ENCODE results near the gene ZSWIM7.

Gene ZSWIM7

GRCh38 chr17:15963670-15964110 lies 35.8 kb downstream of the ZSWIM7 start:
- H3K27ac Mint-ChIP-seq, result no peak overlapping the region
- ATAC-seq (replicated peaks), result no peak
- no peak overlapping the region for H3K4me3 Mint-ChIP-seq
- no peaks in the 10 kb centered on the region for H3K36me3 Mint-ChIP-seq (ENCODE audit: insufficient read depth)
- peaks cover 11 to 14% of the 10 kb centered on the region in 2 donors for H3K4me1 Mint-ChIP-seq (ENCODE audit: low read depth in 2 of 2)
- no peak for DNase-seq
- H3K27me3 Mint-ChIP-seq, result peaks cover 23 to 31% of the 10 kb centered on the region in 2 donors
- no peaks in the 10 kb centered on the region for H3K9me3 Mint-ChIP-seq

GRCh38 chr17:15958484-15958854 lies 41.0 kb downstream of the ZSWIM7 start:
- DNase-seq (no peak), ATAC-seq (replicated peaks) (no peak)
- Mint-ChIP-seq H3K27ac (no peak overlapping the region), H3K27me3 (peaks cover 20% of the 10 kb centered on the region in 2 donors), H3K9me3 (no peaks in the 10 kb centered on the region), H3K4me1 (ENCODE audit: low read depth in 2 of 2) (peaks cover 12 to 18% of the 10 kb centered on the region in 2 donors), H3K4me3 (no peak overlapping the region), H3K36me3 (ENCODE audit: insufficient read depth) (no peaks in the 10 kb centered on the region)

- Mint-ChIP-seq H3K27me3 (peaks cover 20% of the 10 kb centered on the region in 2 donors), H3K9me3 (no peaks in the 10 kb centered on the region), H3K4me3 (no peak overlapping the region), H3K27ac (no peak overlapping the region), H3K36me3 (ENCODE audit: insufficient read depth) (no peaks in the 10 kb centered on the region), H3K4me1 (ENCODE audit: low read depth in 2 of 2) (peaks cover 12 to 18% of the 10 kb centered on the region in 2 donors)
- no peak for DNase-seq
- ATAC-seq (replicated peaks), result no peak
Measured at GRCh38 chr17:15957608-15958307, 41.7 kb downstream of the ZSWIM7 start.

- H3K36me3 Mint-ChIP-seq (ENCODE audit: insufficient read depth), result no peaks in the 10 kb centered on the region
- no peaks in the 10 kb centered on the region for H3K9me3 Mint-ChIP-seq
- peaks cover 12 to 18% of the 10 kb centered on the region in 2 donors for H3K4me1 Mint-ChIP-seq (ENCODE audit: low read depth in 2 of 2)
- H3K4me3 Mint-ChIP-seq, result no peak overlapping the region
- ATAC-seq (replicated peaks) (no peak), DNase-seq (no peak)
- H3K27ac Mint-ChIP-seq, result no peak overlapping the region
- H3K27me3 Mint-ChIP-seq, result peaks cover 20% of the 10 kb centered on the region in 2 donors
Measured at GRCh38 chr17:15957206-15957605, 42.3 kb downstream of the ZSWIM7 start.

- DNase-seq (no peak), ATAC-seq (replicated peaks) (no peak)
- Mint-ChIP-seq H3K36me3 (ENCODE audit: insufficient read depth) (no peaks in the 10 kb centered on the region), H3K27ac (no peak overlapping the region), H3K4me3 (no peak overlapping the region), H3K4me1 (ENCODE audit: low read depth in 2 of 2) (peaks cover 12 to 18% of the 10 kb centered on the region in 2 donors), H3K27me3 (peaks cover 20% of the 10 kb centered on the region in 2 donors), H3K9me3 (no peaks in the 10 kb centered on the region)
Measured at GRCh38 chr17:15955793-15956541, 43.5 kb downstream of the ZSWIM7 start.

GRCh38 chr17:15954222-15954621 lies 45.3 kb downstream of the ZSWIM7 start:
- no peaks in the 10 kb centered on the region for H3K36me3 Mint-ChIP-seq (ENCODE audit: insufficient read depth)
- no peak for ATAC-seq (replicated peaks)
- H3K27me3 Mint-ChIP-seq, result peaks cover 20% of the 10 kb centered on the region in 2 donors
- peaks cover 7 to 12% of the 10 kb centered on the region in 2 donors for H3K4me1 Mint-ChIP-seq (ENCODE audit: low read depth in 2 of 2)
- no peak for DNase-seq
- no peak overlapping the region for H3K4me3 Mint-ChIP-seq
- H3K27ac Mint-ChIP-seq, result no peak overlapping the region
- no peaks in the 10 kb centered on the region for H3K9me3 Mint-ChIP-seq

GRCh38 chr17:15952916-15953790 lies 46.4 kb downstream of the ZSWIM7 start:
- Mint-ChIP-seq H3K36me3 (ENCODE audit: insufficient read depth) (no peaks in the 10 kb centered on the region), H3K4me3 (no peak overlapping the region), H3K9me3 (no peaks in the 10 kb centered on the region), H3K27me3 (peaks cover 12 to 19% of the 10 kb centered on the region in 2 donors), H3K27ac (no peak overlapping the region), H3K4me1 (ENCODE audit: low read depth in 2 of 2) (peaks cover 0 to 2% of the 10 kb centered on the region in 2 donors)
- ATAC-seq (replicated peaks), result no peak
- DNase-seq, result no peak

GRCh38 chr17:15952048-15952532 lies 47.4 kb downstream of the ZSWIM7 start:
- H3K9me3 Mint-ChIP-seq, result no peaks in the 10 kb centered on the region
- no peaks in the 10 kb centered on the region for H3K4me1 Mint-ChIP-seq (ENCODE audit: low read depth in 2 of 2)
- ATAC-seq (replicated peaks) (no peak), DNase-seq (no peak)
- H3K27me3 Mint-ChIP-seq, result peaks cover 8 to 13% of the 10 kb centered on the region in 2 donors
- no peak overlapping the region for H3K4me3 Mint-ChIP-seq
- no peaks in the 10 kb centered on the region for H3K36me3 Mint-ChIP-seq (ENCODE audit: insufficient read depth)
- no peak overlapping the region for H3K27ac Mint-ChIP-seq

GRCh38 chr17:15951368-15952047 lies 48.0 kb downstream of the ZSWIM7 start:
- H3K36me3 Mint-ChIP-seq (ENCODE audit: insufficient read depth), result no peaks in the 10 kb centered on the region

GRCh38 chr17:15947976-15948752 lies 51.3 kb downstream of the ZSWIM7 start:
- Mint-ChIP-seq H3K9me3 (no peaks in the 10 kb centered on the region), H3K27ac (no peak overlapping the region), H3K36me3 (ENCODE audit: insufficient read depth) (no peaks in the 10 kb centered on the region), H3K27me3 (peaks cover 25 to 31% of the 10 kb centered on the region in 2 donors), H3K4me3 (no peak overlapping the region), H3K4me1 (ENCODE audit: low read depth in 2 of 2) (peaks cover 4 to 7% of the 10 kb centered on the region in 2 donors)
- ATAC-seq (replicated peaks), result no peak
- DNase-seq, result no peak

More at GRCh38 chr17:15951368-15952047, 48.0 kb downstream of the ZSWIM7 start:
- Mint-ChIP-seq H3K4me3 (no peak overlapping the region), H3K27me3 (peaks cover 8 to 13% of the 10 kb centered on the region in 2 donors), H3K4me1 (ENCODE audit: low read depth in 2 of 2) (no peaks in the 10 kb centered on the region), H3K9me3 (no peaks in the 10 kb centered on the region), H3K27ac (no peak overlapping the region)
- ATAC-seq (replicated peaks) (no peak), DNase-seq (no peak)

GRCh38 chr17:15947271-15947670 lies 52.2 kb downstream of the ZSWIM7 start:
- Mint-ChIP-seq H3K27ac (no peak overlapping the region), H3K9me3 (no peaks in the 10 kb centered on the region), H3K4me1 (ENCODE audit: low read depth in 2 of 2) (peaks cover 4 to 7% of the 10 kb centered on the region in 2 donors), H3K27me3 (peaks cover 34 to 40% of the 10 kb centered on the region in 2 donors), H3K36me3 (ENCODE audit: insufficient read depth) (no peaks in the 10 kb centered on the region), H3K4me3 (no peak overlapping the region)
- no peak for DNase-seq
- ATAC-seq (replicated peaks), result no peak

GRCh38 chr17:15946611-15947120 lies 52.8 kb downstream of the ZSWIM7 start:
- Mint-ChIP-seq H3K27me3 (peaks cover 34 to 46% of the 10 kb centered on the region in 2 donors), H3K9me3 (no peaks in the 10 kb centered on the region), H3K36me3 (ENCODE audit: insufficient read depth) (no peaks in the 10 kb centered on the region), H3K27ac (no peak overlapping the region), H3K4me3 (no peak overlapping the region), H3K4me1 (ENCODE audit: low read depth in 2 of 2) (peaks cover 4 to 7% of the 10 kb centered on the region in 2 donors)
- DNase-seq (no peak), ATAC-seq (replicated peaks) (no peak)

Measured in effector memory CD8-positive, alpha-beta T cell (primary cell).